SK-MEL-5 (cell line): ENCODE data around the gene GRIN1. TPM values are rescaled to one million over a fixed set of nuclear protein-coding genes. Genes with fewer than 3 reads are reported as not detected.
A peak's percentile ranks its signal among the peaks of the same experiment; 100 is the strongest.

Source experiments
- DNase-seq: peaks from one replicate; pipeline ENCODE4 v3.0.0-alpha.2; 2016; ENCODE audit warnings: low read depth, low spot score
- in situ Hi-C: cut with HindIII; loops from 2 replicates; pipeline ENCODE4 v1.10.0; 2016; ENCODE audit warnings: low sequenced_read_pairs, high pct_unique_total_duplicates, low pct_unique_long_range_greater_than_20kb
- total RNA-seq: library from RNA; depleted of rRNA; stranded (reverse); fragments of >200 nt; shearing (Covaris generic); gene quantifications from 2 replicates; pipeline ENCODE4 v1.2.3, GENCODE V29; 2014

GRIN1 gene
- total RNA-seq, 1 experiment from 2014 or later: 0.05 TPM

- in situ Hi-C loops: no loop called here
These were observed 17.8 kb downstream of the GRIN1 start for GRCh38 chr9:137156567-137157375.

GRCh38 chr9:137157618-137158415, 18.9 kb downstream of the GRIN1 start:
- in situ Hi-C loops: no loop called here
- no peak for DNase-seq

More at GRCh38 chr9:137156567-137157375, 17.8 kb downstream of the GRIN1 start:
- DNase-seq: peak; percentile 44

- in situ Hi-C loops: no loop called here
- DNase-seq: no peak
These were observed 19.7 kb downstream of the GRIN1 start for GRCh38 chr9:137158625-137159024.

GRCh38 chr9:137159105-137160053, 20.4 kb downstream of the GRIN1 start:
- in situ Hi-C loops: no loop called here
- no peak for DNase-seq

- in situ Hi-C loops: no loop called here
- no peak for DNase-seq
These were observed 21.1 kb downstream of the GRIN1 start for GRCh38 chr9:137160054-137160425.

- in situ Hi-C loops: no loop called here
- no peak for DNase-seq
These were observed 22.0 kb downstream of the GRIN1 start for GRCh38 chr9:137160716-137161557.

- DNase-seq: peak; percentile 37
- in situ Hi-C loops: no loop called here
These were observed 22.9 kb downstream of the GRIN1 start for GRCh38 chr9:137161558-137162486.

GRCh38 chr9:137162505-137163364, 23.8 kb downstream of the GRIN1 start:
- in situ Hi-C loops: no loop called here
- peak; percentile 38 for DNase-seq

GRCh38 chr9:137163365-137163715, 24.4 kb downstream of the GRIN1 start:
- in situ Hi-C loops: no loop called here
- peak; percentile 53 for DNase-seq

- DNase-seq: no peak
- in situ Hi-C loops: no loop called here
These were observed 24.9 kb downstream of the GRIN1 start for GRCh38 chr9:137163805-137164204.

GRCh38 chr9:137164370-137165249, 25.7 kb downstream of the GRIN1 start:
- in situ Hi-C loops: no loop called here

GRCh38 chr9:137165250-137165836, 26.4 kb downstream of the GRIN1 start:
- DNase-seq: no peak
- in situ Hi-C loops: no loop called here

More at GRCh38 chr9:137164370-137165249, 25.7 kb downstream of the GRIN1 start:
- no peak for DNase-seq

GRCh38 chr9:137166380-137167229, 27.7 kb downstream of the GRIN1 start:
- in situ Hi-C loops: no loop called here

More at GRCh38 chr9:137166380-137167229, 27.7 kb downstream of the GRIN1 start:
- DNase-seq: no peak
